Liver (tissue), 3 donors: ENCODE results near the gene DUSP21.

Source experiments
- GABPA ChIP-seq, 2 donors: IDR thresholded peaks in 1 of 2; conservative IDR thresholded peaks in 1 of 2; 2 replicates each; pipeline ENCODE4 v1.6.1; 2016; ENCODE audit warnings: antibody characterized with exemption in 2 of 2, mild to moderate bottlenecking in 1 of 2, moderate library complexity in 1 of 2
- SP1 ChIP-seq: IDR thresholded peaks from 2 replicates; pipeline ENCODE4 v1.6.1; 2018; ENCODE audit warnings: antibody characterized with exemption, mild to moderate bottlenecking
- TF ChIP-seq, protein P1 (sequence below): fragments of 150-350 bp; IDR thresholded peaks from 2 replicates; pipeline ENCODE4 v1.5.1; 2017; ENCODE audit warnings: improper control_type of control experiment, low read depth, low read length; ENCODE audit not compliant: missing input control
- donor health status: healthy.
- donor health status: healthy.

DNA sequence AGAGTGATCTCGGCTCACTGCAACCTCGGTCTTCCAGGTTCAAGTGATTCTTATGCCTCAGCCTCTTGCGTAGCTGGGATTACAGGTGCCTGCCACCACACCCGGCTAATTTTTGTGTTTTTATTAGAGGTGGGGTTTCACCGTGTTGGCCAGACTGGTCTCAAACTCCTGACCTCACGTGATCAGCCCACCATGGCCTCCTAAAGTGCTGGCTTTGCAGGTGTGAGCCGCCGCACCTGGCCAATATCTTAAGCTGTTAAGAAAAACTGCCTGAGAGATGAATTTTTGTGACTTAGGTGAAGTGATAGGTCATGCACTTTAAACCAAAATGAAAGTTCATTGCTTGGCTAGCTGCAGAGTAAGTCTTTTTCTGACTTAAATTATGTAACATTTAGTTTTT is 35.0 kb downstream of the DUSP21 start:
- TF ChIP-seq, protein P1, sequence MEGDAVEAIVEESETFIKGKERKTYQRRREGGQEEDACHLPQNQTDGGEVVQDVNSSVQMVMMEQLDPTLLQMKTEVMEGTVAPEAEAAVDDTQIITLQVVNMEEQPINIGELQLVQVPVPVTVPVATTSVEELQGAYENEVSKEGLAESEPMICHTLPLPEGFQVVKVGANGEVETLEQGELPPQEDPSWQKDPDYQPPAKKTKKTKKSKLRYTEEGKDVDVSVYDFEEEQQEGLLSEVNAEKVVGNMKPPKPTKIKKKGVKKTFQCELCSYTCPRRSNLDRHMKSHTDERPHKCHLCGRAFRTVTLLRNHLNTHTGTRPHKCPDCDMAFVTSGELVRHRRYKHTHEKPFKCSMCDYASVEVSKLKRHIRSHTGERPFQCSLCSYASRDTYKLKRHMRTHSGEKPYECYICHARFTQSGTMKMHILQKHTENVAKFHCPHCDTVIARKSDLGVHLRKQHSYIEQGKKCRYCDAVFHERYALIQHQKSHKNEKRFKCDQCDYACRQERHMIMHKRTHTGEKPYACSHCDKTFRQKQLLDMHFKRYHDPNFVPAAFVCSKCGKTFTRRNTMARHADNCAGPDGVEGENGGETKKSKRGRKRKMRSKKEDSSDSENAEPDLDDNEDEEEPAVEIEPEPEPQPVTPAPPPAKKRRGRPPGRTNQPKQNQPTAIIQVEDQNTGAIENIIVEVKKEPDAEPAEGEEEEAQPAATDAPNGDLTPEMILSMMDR = no peak
- no peak for TF ChIP-seq GABPA (IDR thresholded peaks at IDR 0.05 in 1 of 2, conservative IDR thresholded peaks at IDR 0.05 in 1 of 2)
- TF ChIP-seq SP1 = no peak
